Tibial nerve (tissue), 4 donors: ENCODE measurements around the gene TMTC1.

Source experiments
- CTCF ChIP-seq, 5 experiments: fragments of 200-600 bp in 3 of 5; fragments of 450-650 bp in 2 of 5; sonication (generic) in 3 of 5; IDR thresholded peaks; one replicate each; pipeline ENCODE4 v1.5.1; 2016 to 2019; ENCODE audit warnings: antibody characterized with exemption in 5 of 5, mild to moderate bottlenecking in 3 of 5, moderate library complexity in 2 of 5
- EP300 ChIP-seq, 2 donors: sonication (generic); formaldehyde crosslinking; IDR thresholded peaks; one replicate each; pipeline ENCODE4 v1.6.1; 2017; ENCODE audit warnings: antibody characterized with exemption in 2 of 2, mild to moderate bottlenecking in 1 of 2
- POLR2A ChIP-seq, 2 donors: fragments of 450-650 bp; IDR thresholded peaks; one replicate each; pipeline ENCODE4 v1.6.1; 2017; ENCODE audit warnings: antibody characterized with exemption in 2 of 2, mild to moderate bottlenecking in 2 of 2, moderate library complexity in 2 of 2

- no peak for TF ChIP-seq CTCF (IDR thresholded peaks at IDR 0.05)
- TF ChIP-seq POLR2A (IDR thresholded peaks at IDR 0.05): no peak
- TF ChIP-seq EP300 (IDR thresholded peaks at IDR 0.05): no peak
These were observed 53.3 kb downstream of the TMTC1 start for GRCh38 chr12:29730481-29730880.
